WTC11 (cell line): ENCODE measurements around the gene TLR10. TPM values are rescaled to one million over a fixed set of nuclear protein-coding genes. Genes with fewer than 3 reads are reported as not detected.

ENCODE experiments used
- ATAC-seq: fragments of 200-7000 bp; cut with Tn5 transposase; 2 replicates; pipeline ENCODE4 v1.10.0; 2021; ENCODE audit warnings: mild to moderate bottlenecking, moderate library complexity
- CTCF ChIA-PET: fragments of 300-600 bp; sonication (Branson Sonifier 250); formaldehyde crosslinking; loops from one replicate; lab custom pipeline; 2021; ENCODE audit warnings: antibody characterized with exemption; lab: Charles Lee
- POLR2A ChIA-PET: fragments of 350-600 bp; sonication (Branson Sonifier 250); formaldehyde crosslinking; loops from one replicate; lab custom pipeline; 2021; ENCODE audit warnings: antibody characterized with exemption; lab: Charles Lee
- DNase-seq: peaks from one replicate; pipeline ENCODE4 v3.0.0; 2021; ENCODE audit warnings: low spot score
- H3K27ac Mint-ChIP-seq: 2 replicates; pipeline ENCODE4 v1.8.0; 2021; ENCODE audit warnings: mixed read lengths
- H3K27me3 Mint-ChIP-seq: 2 replicates; pipeline ENCODE4 v1.8.0; 2021; ENCODE audit warnings: low read depth, mild to moderate bottlenecking, moderate library complexity, mixed read lengths
- H3K36me3 Mint-ChIP-seq: 2 replicates; pipeline ENCODE4 v1.8.0; 2021; ENCODE audit warnings: mixed read lengths
- H3K4me1 Mint-ChIP-seq: 2 replicates; pipeline ENCODE4 v1.8.0; 2022; ENCODE audit warnings: mixed read lengths
- H3K4me3 Mint-ChIP-seq: 2 replicates; pipeline ENCODE4 v1.8.0; 2021; ENCODE audit warnings: mild to moderate bottlenecking, moderate library complexity, mixed read lengths
- H3K9me3 Mint-ChIP-seq: 2 replicates; pipeline ENCODE4 v1.8.0; 2021; ENCODE audit warnings: mixed read lengths
- EMX1 ChIP-seq: fragments of 250-450 bp; sonication (Bioruptor Pico); IDR thresholded peaks from 2 replicates; pipeline ENCODE4 v1.8.0; 2021; ENCODE audit warnings: mild to moderate bottlenecking
- ESRRA ChIP-seq: sonication (generic); formaldehyde crosslinking; IDR thresholded peaks from 2 replicates; pipeline ENCODE4 v1.8.1; 2022; ENCODE audit warnings: mild to moderate bottlenecking, missing genetic modification reagents, borderline replicate concordance
- FOXK1 ChIP-seq: sonication (generic); formaldehyde crosslinking; IDR thresholded peaks from 2 replicates; pipeline ENCODE4 v1.8.0; 2022; ENCODE audit warnings: mild to moderate bottlenecking, moderate library complexity, missing genetic modification reagents
- HMGA2 ChIP-seq: fragments of 250-450 bp; sonication (Bioruptor Pico); IDR thresholded peaks from 2 replicates; pipeline ENCODE4 v1.4.0; 2021; ENCODE audit warnings: mild to moderate bottlenecking, moderate library complexity
- KAT7 ChIP-seq: sonication (generic); formaldehyde crosslinking; IDR thresholded peaks from 2 replicates; pipeline ENCODE4 v1.8.1; 2023; ENCODE audit warnings: missing genetic modification reagents, mild to moderate bottlenecking, borderline replicate concordance
- RORB ChIP-seq: fragments of 250-450 bp; sonication (Bioruptor Pico); IDR thresholded peaks from 2 replicates; pipeline ENCODE4 v1.9.0; 2021; ENCODE audit warnings: mild to moderate bottlenecking
- TCF7 ChIP-seq: sonication (generic); formaldehyde crosslinking; IDR thresholded peaks from 2 replicates; pipeline ENCODE4 v1.8.0; 2022; ENCODE audit warnings: mild to moderate bottlenecking, low read depth, missing genetic modification reagents, moderate library complexity
- ZBTB21 ChIP-seq: sonication (generic); formaldehyde crosslinking; IDR thresholded peaks from 2 replicates; pipeline ENCODE4 v1.8.1; 2023; ENCODE audit warnings: mild to moderate bottlenecking, missing genetic modification reagents, borderline replicate concordance
- ZNF263 ChIP-seq: sonication (generic); formaldehyde crosslinking; IDR thresholded peaks from 2 replicates; pipeline ENCODE4 v1.8.1; 2022; ENCODE audit warnings: low read depth, mild to moderate bottlenecking, moderate library complexity, missing genetic modification reagents
- ZNF396 ChIP-seq: fragments of 250-450 bp; sonication (Bioruptor Pico); IDR thresholded peaks from 2 replicates; pipeline ENCODE4 v1.8.0; 2021; ENCODE audit warnings: mild to moderate bottlenecking, moderate library complexity, borderline replicate concordance
- total RNA-seq: library from RNA; stranded (reverse); gene quantifications from 3 replicates; pipeline ENCODE4 v1.2.3, GENCODE V29; 2021
- TF ChIP-seq, protein P1 (sequence below): fragments of 250-450 bp; sonication (Bioruptor Pico); IDR thresholded peaks from 2 replicates; pipeline ENCODE4 v1.9.0; 2021; ENCODE audit warnings: mild to moderate bottlenecking, borderline replicate concordance
- TF ChIP-seq, protein P2 (sequence below): fragments of 250-450 bp; sonication (Bioruptor Pico); IDR thresholded peaks from 2 replicates; pipeline ENCODE4 v1.9.0; 2021; ENCODE audit warnings: mild to moderate bottlenecking
- TF ChIP-seq, protein P3 (sequence below): fragments of 200-600 bp; IDR thresholded peaks from 2 replicates; pipeline ENCODE4 v1.8.0; 2022; ENCODE audit warnings: antibody characterized with exemption
- TF ChIP-seq, protein P4 (sequence below): sonication (generic); formaldehyde crosslinking; IDR thresholded peaks from 2 replicates; pipeline ENCODE4 v1.8.1; 2023; ENCODE audit warnings: mild to moderate bottlenecking, missing genetic modification reagents, moderate library complexity
- TF ChIP-seq, protein P5 (sequence below): sonication (generic); formaldehyde crosslinking; IDR thresholded peaks from 2 replicates; pipeline ENCODE4 v1.8.0; 2023; ENCODE audit warnings: mild to moderate bottlenecking, missing genetic modification reagents

The TLR10 gene
- total RNA-seq, 1 experiment from 2014 or later, result not detected

DNA sequence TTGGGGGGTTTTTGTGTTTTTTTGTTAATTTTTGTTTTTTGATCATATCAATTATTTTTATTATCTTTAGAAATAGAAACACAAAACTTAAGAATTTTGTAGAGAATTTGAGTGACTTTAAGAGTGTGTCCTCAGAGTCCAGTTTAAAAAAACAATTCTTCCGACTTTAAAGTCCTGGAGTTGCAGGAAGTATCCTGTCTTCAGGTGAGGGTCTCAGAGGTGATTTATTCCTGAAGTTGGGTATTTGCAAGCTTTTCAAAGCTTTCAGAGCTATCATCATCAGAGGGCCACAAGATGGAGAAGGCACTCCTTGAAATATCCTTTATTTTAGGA, 23.0 kb downstream of the TLR10 start:
- no peak for TF ChIP-seq HMGA2 (CRISPR knock-in tag)
- TF ChIP-seq RORB, result no peak
- TF ChIP-seq, protein P1, sequence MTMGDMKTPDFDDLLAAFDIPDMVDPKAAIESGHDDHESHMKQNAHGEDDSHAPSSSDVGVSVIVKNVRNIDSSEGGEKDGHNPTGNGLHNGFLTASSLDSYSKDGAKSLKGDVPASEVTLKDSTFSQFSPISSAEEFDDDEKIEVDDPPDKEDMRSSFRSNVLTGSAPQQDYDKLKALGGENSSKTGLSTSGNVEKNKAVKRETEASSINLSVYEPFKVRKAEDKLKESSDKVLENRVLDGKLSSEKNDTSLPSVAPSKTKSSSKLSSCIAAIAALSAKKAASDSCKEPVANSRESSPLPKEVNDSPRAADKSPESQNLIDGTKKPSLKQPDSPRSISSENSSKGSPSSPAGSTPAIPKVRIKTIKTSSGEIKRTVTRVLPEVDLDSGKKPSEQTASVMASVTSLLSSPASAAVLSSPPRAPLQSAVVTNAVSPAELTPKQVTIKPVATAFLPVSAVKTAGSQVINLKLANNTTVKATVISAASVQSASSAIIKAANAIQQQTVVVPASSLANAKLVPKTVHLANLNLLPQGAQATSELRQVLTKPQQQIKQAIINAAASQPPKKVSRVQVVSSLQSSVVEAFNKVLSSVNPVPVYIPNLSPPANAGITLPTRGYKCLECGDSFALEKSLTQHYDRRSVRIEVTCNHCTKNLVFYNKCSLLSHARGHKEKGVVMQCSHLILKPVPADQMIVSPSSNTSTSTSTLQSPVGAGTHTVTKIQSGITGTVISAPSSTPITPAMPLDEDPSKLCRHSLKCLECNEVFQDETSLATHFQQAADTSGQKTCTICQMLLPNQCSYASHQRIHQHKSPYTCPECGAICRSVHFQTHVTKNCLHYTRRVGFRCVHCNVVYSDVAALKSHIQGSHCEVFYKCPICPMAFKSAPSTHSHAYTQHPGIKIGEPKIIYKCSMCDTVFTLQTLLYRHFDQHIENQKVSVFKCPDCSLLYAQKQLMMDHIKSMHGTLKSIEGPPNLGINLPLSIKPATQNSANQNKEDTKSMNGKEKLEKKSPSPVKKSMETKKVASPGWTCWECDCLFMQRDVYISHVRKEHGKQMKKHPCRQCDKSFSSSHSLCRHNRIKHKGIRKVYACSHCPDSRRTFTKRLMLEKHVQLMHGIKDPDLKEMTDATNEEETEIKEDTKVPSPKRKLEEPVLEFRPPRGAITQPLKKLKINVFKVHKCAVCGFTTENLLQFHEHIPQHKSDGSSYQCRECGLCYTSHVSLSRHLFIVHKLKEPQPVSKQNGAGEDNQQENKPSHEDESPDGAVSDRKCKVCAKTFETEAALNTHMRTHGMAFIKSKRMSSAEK (CRISPR knock-in tag), result no peak
- no peak for TF ChIP-seq KAT7 (CRISPR knock-in tag)
- TF ChIP-seq ZNF396, result no peak
- TF ChIP-seq TCF7, result no peak
- TF ChIP-seq ZBTB21 (CRISPR knock-in tag), result no peak
- TF ChIP-seq ZNF263 (CRISPR knock-in tag), result no peak
- TF ChIP-seq, protein P2, sequence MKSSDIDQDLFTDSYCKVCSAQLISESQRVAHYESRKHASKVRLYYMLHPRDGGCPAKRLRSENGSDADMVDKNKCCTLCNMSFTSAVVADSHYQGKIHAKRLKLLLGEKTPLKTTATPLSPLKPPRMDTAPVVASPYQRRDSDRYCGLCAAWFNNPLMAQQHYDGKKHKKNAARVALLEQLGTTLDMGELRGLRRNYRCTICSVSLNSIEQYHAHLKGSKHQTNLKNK, result no peak
- TF ChIP-seq, all 79 proteins: peak for 0
- DNase-seq (no peak), ATAC-seq (no peak)
- Mint-ChIP-seq H3K36me3 (no peaks in the 10 kb centered on the region), H3K4me1 (peaks cover 9% of the 10 kb centered on the region; the same call in 1 of the 2 replicates), H3K27me3 (no peaks in the 10 kb centered on the region), H3K9me3 (no peaks in the 10 kb centered on the region), H3K4me3 (no peak overlapping the region), H3K27ac (no peak overlapping the region)
- ChIA-PET CTCF (interaction anchor here (0.7 to 3.9 kb wide), 36 partner anchors 10 to 700 kb away, joined by 3 to 65 read pairs (median 4); partner anchors contain the start of genes FAM114A1, TLR10 and WDR19), POLR2A (no interaction called here)

DNA sequence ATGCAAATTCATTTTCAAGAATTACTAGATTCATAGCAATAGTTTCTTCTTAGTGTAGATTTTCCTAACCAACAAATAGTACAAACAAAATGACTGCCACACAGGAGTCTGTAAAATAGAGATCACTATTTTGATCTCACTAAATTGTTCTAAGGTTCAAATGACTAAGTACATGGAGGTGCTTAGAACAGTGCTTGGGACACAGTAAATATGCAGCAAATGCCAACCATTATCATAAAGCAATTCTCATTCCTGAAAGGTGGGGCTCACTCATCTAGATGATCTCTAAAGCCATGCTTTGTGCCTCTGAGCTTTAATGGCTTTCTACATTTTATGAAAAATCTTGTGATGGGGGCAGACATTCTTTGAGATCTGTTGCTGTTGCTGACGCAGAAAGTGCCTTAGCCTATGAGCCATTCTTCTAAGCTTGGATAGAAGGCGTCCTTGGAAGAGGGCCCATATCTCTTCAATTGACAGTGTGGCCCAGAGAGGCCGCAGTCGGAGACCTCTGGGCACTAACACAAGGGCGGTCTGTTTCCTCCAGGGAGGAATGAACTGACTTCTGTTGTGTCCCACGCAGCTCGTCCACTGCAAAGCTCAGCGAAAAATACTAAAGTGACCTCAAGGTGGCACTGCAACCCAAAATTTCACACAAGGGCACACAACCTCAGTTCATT, 23.5 kb downstream of the TLR10 start:
- H3K36me3 Mint-ChIP-seq, result no peaks in the 10 kb centered on the region
- no peaks in the 10 kb centered on the region for H3K27me3 Mint-ChIP-seq
- ChIA-PET CTCF (interaction anchor here (0.6 to 3.9 kb wide), 41 partner anchors 10 to 700 kb away, joined by 3 to 65 read pairs (median 4); partner anchors contain the start of genes FAM114A1, TLR10 and WDR19), POLR2A (interaction anchor here (0.5 kb wide), 1 partner anchor 24 kb away, joined by 3 read pairs; the partner anchor contains the start of gene TLR10)
- H3K4me1 Mint-ChIP-seq, result peaks cover 9% of the 10 kb centered on the region; the same call in 1 of the 2 replicates
- DNase-seq (peak; percentile 67), ATAC-seq (peak; percentile 89)
- no peaks in the 10 kb centered on the region for H3K9me3 Mint-ChIP-seq
- no peak overlapping the region for H3K4me3 Mint-ChIP-seq
- no peak overlapping the region for H3K27ac Mint-ChIP-seq
- TF ChIP-seq FOXK1 (CRISPR knock-in tag), result no peak
- TF ChIP-seq, protein P3, sequence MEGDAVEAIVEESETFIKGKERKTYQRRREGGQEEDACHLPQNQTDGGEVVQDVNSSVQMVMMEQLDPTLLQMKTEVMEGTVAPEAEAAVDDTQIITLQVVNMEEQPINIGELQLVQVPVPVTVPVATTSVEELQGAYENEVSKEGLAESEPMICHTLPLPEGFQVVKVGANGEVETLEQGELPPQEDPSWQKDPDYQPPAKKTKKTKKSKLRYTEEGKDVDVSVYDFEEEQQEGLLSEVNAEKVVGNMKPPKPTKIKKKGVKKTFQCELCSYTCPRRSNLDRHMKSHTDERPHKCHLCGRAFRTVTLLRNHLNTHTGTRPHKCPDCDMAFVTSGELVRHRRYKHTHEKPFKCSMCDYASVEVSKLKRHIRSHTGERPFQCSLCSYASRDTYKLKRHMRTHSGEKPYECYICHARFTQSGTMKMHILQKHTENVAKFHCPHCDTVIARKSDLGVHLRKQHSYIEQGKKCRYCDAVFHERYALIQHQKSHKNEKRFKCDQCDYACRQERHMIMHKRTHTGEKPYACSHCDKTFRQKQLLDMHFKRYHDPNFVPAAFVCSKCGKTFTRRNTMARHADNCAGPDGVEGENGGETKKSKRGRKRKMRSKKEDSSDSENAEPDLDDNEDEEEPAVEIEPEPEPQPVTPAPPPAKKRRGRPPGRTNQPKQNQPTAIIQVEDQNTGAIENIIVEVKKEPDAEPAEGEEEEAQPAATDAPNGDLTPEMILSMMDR, result peak; percentile 52

DNA sequence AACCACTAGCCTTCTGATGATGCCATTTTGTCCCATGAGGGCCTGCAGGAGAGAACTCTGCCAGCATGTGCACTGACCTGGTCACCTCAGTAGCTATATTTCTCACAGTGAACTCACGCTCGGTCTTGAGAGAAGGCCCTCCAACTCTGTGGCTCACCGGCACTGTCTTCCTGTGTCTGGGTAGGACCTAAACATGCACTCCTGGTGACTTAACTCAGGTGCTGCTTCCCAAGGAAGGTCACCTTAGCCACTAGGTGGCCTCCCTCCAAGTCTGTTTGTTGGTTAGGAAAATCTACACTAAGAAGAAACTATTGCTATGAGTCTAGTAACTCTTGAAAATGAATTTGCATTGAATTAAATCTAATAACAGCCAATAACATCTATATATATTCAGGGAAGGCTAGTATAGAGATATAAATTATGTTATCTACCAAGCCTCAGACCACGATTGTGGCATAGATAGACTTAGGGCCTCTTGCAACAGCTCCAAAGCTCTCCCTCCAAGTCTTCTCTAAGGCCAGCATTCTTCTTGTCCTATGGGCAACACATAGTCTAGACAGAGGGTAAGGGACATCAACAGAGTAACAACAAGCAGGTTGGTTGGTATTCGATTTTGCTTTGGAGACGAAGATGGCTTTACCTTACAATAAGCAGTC, 24.7 kb downstream of the TLR10 start:
- POLR2A ChIA-PET, result no interaction called here
- ATAC-seq (peak; percentile 36), DNase-seq (peak; percentile 24)
- H3K4me1 Mint-ChIP-seq, result peaks cover 9% of the 10 kb centered on the region; the same call in 1 of the 2 replicates
- TF ChIP-seq, protein P3, result peak; percentile 32; the same call in 1 of the 2 replicates
- TF ChIP-seq ESRRA (CRISPR knock-in tag), result no peak
- TF ChIP-seq, protein P4, sequence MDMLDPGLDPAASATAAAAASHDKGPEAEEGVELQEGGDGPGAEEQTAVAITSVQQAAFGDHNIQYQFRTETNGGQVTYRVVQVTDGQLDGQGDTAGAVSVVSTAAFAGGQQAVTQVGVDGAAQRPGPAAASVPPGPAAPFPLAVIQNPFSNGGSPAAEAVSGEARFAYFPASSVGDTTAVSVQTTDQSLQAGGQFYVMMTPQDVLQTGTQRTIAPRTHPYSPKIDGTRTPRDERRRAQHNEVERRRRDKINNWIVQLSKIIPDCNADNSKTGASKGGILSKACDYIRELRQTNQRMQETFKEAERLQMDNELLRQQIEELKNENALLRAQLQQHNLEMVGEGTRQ (CRISPR knock-in tag), result no peak
- TF ChIP-seq, protein P5, sequence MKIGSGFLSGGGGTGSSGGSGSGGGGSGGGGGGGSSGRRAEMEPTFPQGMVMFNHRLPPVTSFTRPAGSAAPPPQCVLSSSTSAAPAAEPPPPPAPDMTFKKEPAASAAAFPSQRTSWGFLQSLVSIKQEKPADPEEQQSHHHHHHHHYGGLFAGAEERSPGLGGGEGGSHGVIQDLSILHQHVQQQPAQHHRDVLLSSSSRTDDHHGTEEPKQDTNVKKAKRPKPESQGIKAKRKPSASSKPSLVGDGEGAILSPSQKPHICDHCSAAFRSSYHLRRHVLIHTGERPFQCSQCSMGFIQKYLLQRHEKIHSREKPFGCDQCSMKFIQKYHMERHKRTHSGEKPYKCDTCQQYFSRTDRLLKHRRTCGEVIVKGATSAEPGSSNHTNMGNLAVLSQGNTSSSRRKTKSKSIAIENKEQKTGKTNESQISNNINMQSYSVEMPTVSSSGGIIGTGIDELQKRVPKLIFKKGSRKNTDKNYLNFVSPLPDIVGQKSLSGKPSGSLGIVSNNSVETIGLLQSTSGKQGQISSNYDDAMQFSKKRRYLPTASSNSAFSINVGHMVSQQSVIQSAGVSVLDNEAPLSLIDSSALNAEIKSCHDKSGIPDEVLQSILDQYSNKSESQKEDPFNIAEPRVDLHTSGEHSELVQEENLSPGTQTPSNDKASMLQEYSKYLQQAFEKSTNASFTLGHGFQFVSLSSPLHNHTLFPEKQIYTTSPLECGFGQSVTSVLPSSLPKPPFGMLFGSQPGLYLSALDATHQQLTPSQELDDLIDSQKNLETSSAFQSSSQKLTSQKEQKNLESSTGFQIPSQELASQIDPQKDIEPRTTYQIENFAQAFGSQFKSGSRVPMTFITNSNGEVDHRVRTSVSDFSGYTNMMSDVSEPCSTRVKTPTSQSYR (CRISPR knock-in tag), result no peak
- TF ChIP-seq EMX1, result no peak
- H3K9me3 Mint-ChIP-seq, result no peaks in the 10 kb centered on the region
- no peaks in the 10 kb centered on the region for H3K27me3 Mint-ChIP-seq
- H3K36me3 Mint-ChIP-seq, result no peaks in the 10 kb centered on the region
- no peak overlapping the region for H3K4me3 Mint-ChIP-seq
- H3K27ac Mint-ChIP-seq, result no peak overlapping the region
- CTCF ChIA-PET, result interaction anchor here (0.6 to 3.9 kb wide), 8 partner anchors 25 to 602 kb away, joined by 3 to 65 read pairs (median 7); partner anchors contain the start of genes FAM114A1 and TLR10
